ENCODE results near the gene DNM3.

Gene DNM3

DNA sequence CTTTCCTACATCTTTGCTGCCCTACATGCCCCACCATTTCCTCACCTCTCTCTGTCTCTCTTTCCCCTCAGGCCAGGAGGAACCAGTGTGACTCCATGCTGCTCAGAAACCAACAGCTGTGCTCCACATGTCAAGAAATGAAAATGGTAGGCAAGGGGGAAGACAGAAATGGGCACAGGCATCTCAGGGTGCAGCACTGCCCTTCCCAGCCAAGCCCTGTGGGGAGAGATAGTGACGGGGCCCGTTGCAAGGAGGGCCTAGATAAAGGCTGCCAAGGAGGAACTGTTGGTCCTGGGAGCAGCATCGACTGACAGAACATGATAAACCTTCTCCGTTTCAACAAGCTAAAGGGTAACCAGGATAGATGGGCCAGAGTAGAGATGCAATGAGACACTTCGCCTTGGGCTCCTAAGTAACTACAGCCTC lies 615.1 kb downstream of the DNM3 start:
- Histone ChIP-seq H3K4me2 (ENCODE audit: low read depth, low read length) (no peak overlapping the region), H3K79me2 (ENCODE audit: low read length) (no peaks in the 10 kb centered on the region)

DNA sequence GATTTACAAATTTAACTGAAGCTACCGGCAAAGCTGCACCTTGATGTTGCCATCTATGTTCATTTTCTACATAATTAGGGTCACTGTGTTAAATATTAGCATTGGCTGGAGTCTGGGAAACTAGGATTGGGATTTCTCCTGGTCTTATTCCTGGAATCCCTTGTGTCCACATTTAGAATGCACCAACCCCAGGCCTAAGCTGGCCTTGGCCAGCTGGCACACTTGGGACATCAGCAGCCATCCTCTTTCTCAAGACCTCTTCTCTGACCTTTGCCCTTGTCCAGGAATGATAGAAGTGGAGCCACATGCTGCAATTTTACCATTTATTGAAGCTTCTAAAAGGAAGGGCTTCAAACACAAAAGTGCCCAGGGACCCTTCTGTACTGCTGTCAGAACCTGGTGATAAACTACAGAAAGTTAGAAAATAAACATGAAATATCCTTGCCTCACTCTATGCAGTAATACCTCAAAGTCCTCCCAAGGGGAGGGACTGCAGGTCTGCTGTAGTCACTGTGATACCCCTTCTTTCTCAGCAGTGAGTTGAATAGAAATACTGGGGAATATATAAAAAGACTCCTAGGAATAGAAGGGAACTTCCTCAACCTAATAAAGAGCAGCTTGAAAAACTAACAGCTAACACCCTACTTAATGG lies 616.3 kb downstream of the DNM3 start:
- Histone ChIP-seq H3K27ac (ENCODE audit: low read length) (no peak overlapping the region), H3K36me3 (replicated peaks; ENCODE audit: insufficient read depth, low read length) (no peaks in the 10 kb centered on the region), H3K9me3 (replicated peaks; ENCODE audit: insufficient read depth, low read length) (no peaks in the 10 kb centered on the region), H3K27me3 (replicated peaks; ENCODE audit: insufficient read depth, low read length) (no peaks in the 10 kb centered on the region), H3K4me1 (ENCODE audit: low read length) (no peaks in the 10 kb centered on the region), H3K9ac (ENCODE audit: low read length) (no peak overlapping the region), H3F3A (ENCODE audit: insufficient read depth, low read length) (no peaks in the 10 kb centered on the region), H3K79me2 (ENCODE audit: low read length) (no peaks in the 10 kb centered on the region), H3K9me2 (replicated peaks; ENCODE audit: insufficient read depth, low read length) (no peaks in the 10 kb centered on the region), H3K4me3 (ENCODE audit: low read length) (no peak overlapping the region), H3K4me2 (ENCODE audit: low read depth, low read length) (no peak overlapping the region), H4K20me1 (ENCODE audit: insufficient read depth, low read length) (no peaks in the 10 kb centered on the region), H2AFZ (ENCODE audit: low read length) (no peak overlapping the region)
- DNase-seq, result no peak
- TF ChIP-seq, protein P1, sequence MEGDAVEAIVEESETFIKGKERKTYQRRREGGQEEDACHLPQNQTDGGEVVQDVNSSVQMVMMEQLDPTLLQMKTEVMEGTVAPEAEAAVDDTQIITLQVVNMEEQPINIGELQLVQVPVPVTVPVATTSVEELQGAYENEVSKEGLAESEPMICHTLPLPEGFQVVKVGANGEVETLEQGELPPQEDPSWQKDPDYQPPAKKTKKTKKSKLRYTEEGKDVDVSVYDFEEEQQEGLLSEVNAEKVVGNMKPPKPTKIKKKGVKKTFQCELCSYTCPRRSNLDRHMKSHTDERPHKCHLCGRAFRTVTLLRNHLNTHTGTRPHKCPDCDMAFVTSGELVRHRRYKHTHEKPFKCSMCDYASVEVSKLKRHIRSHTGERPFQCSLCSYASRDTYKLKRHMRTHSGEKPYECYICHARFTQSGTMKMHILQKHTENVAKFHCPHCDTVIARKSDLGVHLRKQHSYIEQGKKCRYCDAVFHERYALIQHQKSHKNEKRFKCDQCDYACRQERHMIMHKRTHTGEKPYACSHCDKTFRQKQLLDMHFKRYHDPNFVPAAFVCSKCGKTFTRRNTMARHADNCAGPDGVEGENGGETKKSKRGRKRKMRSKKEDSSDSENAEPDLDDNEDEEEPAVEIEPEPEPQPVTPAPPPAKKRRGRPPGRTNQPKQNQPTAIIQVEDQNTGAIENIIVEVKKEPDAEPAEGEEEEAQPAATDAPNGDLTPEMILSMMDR (IDR thresholded peaks at IDR 0.05; ENCODE audit: low read length), result no peak
- TF ChIP-seq EZH2 (optimal IDR thresholded peaks at IDR 0.05; ENCODE audit: low read depth, low read length) (no peak), EZH2phosphoT487 (IDR thresholded peaks at IDR 0.05; ENCODE audit: low read length) (no peak)

More for the DNA sequence above, 615.1 kb downstream of the DNM3 start:
- DNase-seq, result no peak
- Histone ChIP-seq H3K36me3 (replicated peaks; ENCODE audit: insufficient read depth, low read length) (no peaks in the 10 kb centered on the region), H3F3A (ENCODE audit: insufficient read depth, low read length) (no peaks in the 10 kb centered on the region), H3K9ac (ENCODE audit: low read length) (no peak overlapping the region), H3K9me2 (replicated peaks; ENCODE audit: insufficient read depth, low read length) (no peaks in the 10 kb centered on the region), H3K27me3 (replicated peaks; ENCODE audit: insufficient read depth, low read length) (no peaks in the 10 kb centered on the region), H2AFZ (ENCODE audit: low read length) (no peak overlapping the region), H3K4me1 (ENCODE audit: low read length) (no peaks in the 10 kb centered on the region), H3K4me3 (ENCODE audit: low read length) (no peak overlapping the region), H3K9me3 (replicated peaks; ENCODE audit: insufficient read depth, low read length) (no peaks in the 10 kb centered on the region), H3K27ac (ENCODE audit: low read length) (no peak overlapping the region), H4K20me1 (ENCODE audit: insufficient read depth, low read length) (no peaks in the 10 kb centered on the region)
- TF ChIP-seq EZH2 (optimal IDR thresholded peaks at IDR 0.05; ENCODE audit: low read depth, low read length), result no peak
- TF ChIP-seq EZH2phosphoT487 (IDR thresholded peaks at IDR 0.05; ENCODE audit: low read length), result no peak
- TF ChIP-seq, protein P1 (IDR thresholded peaks at IDR 0.05; ENCODE audit: low read length), result no peak

DNA sequence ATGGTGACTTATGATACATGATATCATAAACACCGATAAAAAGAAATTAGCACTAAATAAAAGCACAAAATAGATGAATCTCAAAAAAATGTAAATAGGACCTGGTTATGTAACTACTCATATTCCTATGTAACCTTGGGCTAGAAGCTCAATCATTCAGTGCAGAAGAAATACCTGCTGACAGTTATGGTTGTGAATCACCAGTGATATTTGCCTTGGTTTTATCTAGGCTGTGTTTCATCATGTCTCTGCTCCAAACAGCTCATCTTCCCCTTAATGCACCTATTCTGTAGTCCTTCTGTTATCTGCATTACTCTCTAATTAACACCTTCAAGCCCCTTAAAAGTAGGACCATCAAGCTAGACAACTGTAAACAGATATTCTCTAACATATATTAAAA lies 618.9 kb downstream of the DNM3 start:
- Histone ChIP-seq H3K4me1 (ENCODE audit: low read length) (no peaks in the 10 kb centered on the region), H3F3A (ENCODE audit: insufficient read depth, low read length) (no peaks in the 10 kb centered on the region), H3K9me3 (replicated peaks; ENCODE audit: insufficient read depth, low read length) (no peaks in the 10 kb centered on the region), H3K27me3 (replicated peaks; ENCODE audit: insufficient read depth, low read length) (no peaks in the 10 kb centered on the region), H3K4me3 (ENCODE audit: low read length) (no peak overlapping the region), H3K9ac (ENCODE audit: low read length) (no peak overlapping the region), H3K36me3 (replicated peaks; ENCODE audit: insufficient read depth, low read length) (no peaks in the 10 kb centered on the region), H3K4me2 (ENCODE audit: low read depth, low read length) (no peak overlapping the region), H3K79me2 (ENCODE audit: low read length) (no peaks in the 10 kb centered on the region), H4K20me1 (ENCODE audit: insufficient read depth, low read length) (no peaks in the 10 kb centered on the region), H3K9me2 (replicated peaks; ENCODE audit: insufficient read depth, low read length) (no peaks in the 10 kb centered on the region), H2AFZ (ENCODE audit: low read length) (no peak overlapping the region), H3K27ac (ENCODE audit: low read length) (no peak overlapping the region)
- DNase-seq, result no peak
- TF ChIP-seq EZH2phosphoT487 (IDR thresholded peaks at IDR 0.05; ENCODE audit: low read length) (no peak), EZH2 (optimal IDR thresholded peaks at IDR 0.05; ENCODE audit: low read depth, low read length) (no peak)
- TF ChIP-seq, protein P1 (IDR thresholded peaks at IDR 0.05; ENCODE audit: low read length), result no peak
